CD4-positive, alpha-beta T cell (primary cell): ENCODE measurements around the gene ASXL3. TPM values are rescaled to one million over a fixed set of nuclear protein-coding genes. Genes with fewer than 3 reads are reported as not detected.

Experiments used
- ATAC-seq: fragments of 200-7000 bp; cut with Tn5 transposase; one replicate; pipeline ENCODE4 v1.10.0; 2022; ENCODE audit warnings: mild to moderate bottlenecking; ENCODE audit not compliant: poor library complexity
- CTCF ChIA-PET: fragments of 350-600 bp; sonication (Branson Sonifier 250); formaldehyde crosslinking; loops from one replicate; lab custom pipeline; 2021; ENCODE audit warnings: antibody characterized with exemption, inconsistent platforms; lab: Charles Lee
- POLR2A ChIA-PET: fragments of 350-600 bp; sonication (Branson Sonifier 250); formaldehyde crosslinking; loops from one replicate; lab custom pipeline; 2021; ENCODE audit warnings: antibody characterized with exemption, inconsistent platforms; lab: Charles Lee
- DNase-seq, 14 experiments: peaks; one replicate each; pipeline ENCODE4 v3.0.0-alpha.2; 2013 to 2020; ENCODE audit warnings: mixed read lengths in 2 of 14
- H3K27ac ChIP-seq, 2 donors: one replicate each; pipeline versions ENCODE4 v1.5.1 to v1.7.0; 2013; ENCODE audit warnings: low read length in 2 of 2, low read depth in 1 of 2, mild to moderate bottlenecking in 1 of 2
- H3K27me3 ChIP-seq, 2 experiments: 1 replicate in 1 of 2; 2 replicates in 1 of 2; pipeline versions ENCODE4 v1.6.1 to v1.7.0; 2013; ENCODE audit warnings: low read length in 2 of 2, control low read depth in 1 of 2, mild to moderate bottlenecking in 1 of 2, moderate library complexity in 1 of 2; ENCODE audit not compliant: insufficient read depth in 2 of 2, control insufficient read depth in 1 of 2
- H3K36me3 ChIP-seq: one replicate; pipeline ENCODE4 v1.6.1; 2013; ENCODE audit warnings: low read length, control low read depth; ENCODE audit not compliant: insufficient read depth
- H3K4me1 ChIP-seq: one replicate; pipeline ENCODE4 v1.6.1; 2013; ENCODE audit warnings: low read length, control low read depth; ENCODE audit not compliant: insufficient read depth
- H3K4me3 ChIP-seq: one replicate; pipeline ENCODE4 v1.5.1; 2013; ENCODE audit warnings: mild to moderate bottlenecking, low read length, moderate library complexity
- H3K9me3 ChIP-seq, 2 experiments: 1 replicate in 1 of 2; 2 replicates in 1 of 2; pipeline versions ENCODE4 v1.6.1 to v1.7.0; 2013; ENCODE audit warnings: low read length in 2 of 2, mild to moderate bottlenecking in 2 of 2, control low read depth in 1 of 2, moderate library complexity in 1 of 2; ENCODE audit not compliant: control insufficient read depth in 1 of 2, insufficient read depth in 1 of 2
- H3K27ac Mint-ChIP-seq: one replicate; pipeline ENCODE4 v1.8.0; 2020; ENCODE audit warnings: mixed read lengths
- H3K27me3 Mint-ChIP-seq: one replicate; pipeline ENCODE4 v1.8.0; 2021; ENCODE audit warnings: mixed read lengths
- H3K36me3 Mint-ChIP-seq: one replicate; pipeline ENCODE4 v1.8.0; 2021; ENCODE audit warnings: low read depth, mixed read lengths
- H3K4me1 Mint-ChIP-seq: one replicate; pipeline ENCODE4 v1.8.0; 2021; ENCODE audit warnings: low read depth, mixed read lengths
- H3K4me3 Mint-ChIP-seq: one replicate; pipeline ENCODE4 v1.8.0; 2020; ENCODE audit warnings: mild to moderate bottlenecking, mixed read lengths
- H3K9me3 Mint-ChIP-seq: one replicate; pipeline ENCODE4 v1.8.0; 2020; ENCODE audit warnings: mixed read lengths
- intact Hi-C, 2 experiments: fragments of 100-400 bp; cut with DNase I in 1 of 2; cut with micrococcal nuclease in 1 of 2; formaldehyde crosslinking; loops; one replicate each; pipeline versions ENCODE4 v1.15.1 to v1.9.0; 2023 to 2025; cut with DNase I, micrococcal nuclease
- total RNA-seq, 174 experiments: library from RNA in 2 of 174; stranded (reverse) in 2 of 174; gene quantifications; one replicate each; pipeline ENCODE4 v1.2.3 and lab custom pipeline; 2021 to 2026
- TF ChIP-seq, protein P1 (sequence below): fragments of 200-600 bp; IDR thresholded peaks from one replicate; pipeline ENCODE4 v1.8.0; 2022; ENCODE audit warnings: antibody characterized with exemption, mild to moderate bottlenecking

Gene ASXL3
- total RNA-seq, 2 experiments from 2014 or later = not detected

DNA sequence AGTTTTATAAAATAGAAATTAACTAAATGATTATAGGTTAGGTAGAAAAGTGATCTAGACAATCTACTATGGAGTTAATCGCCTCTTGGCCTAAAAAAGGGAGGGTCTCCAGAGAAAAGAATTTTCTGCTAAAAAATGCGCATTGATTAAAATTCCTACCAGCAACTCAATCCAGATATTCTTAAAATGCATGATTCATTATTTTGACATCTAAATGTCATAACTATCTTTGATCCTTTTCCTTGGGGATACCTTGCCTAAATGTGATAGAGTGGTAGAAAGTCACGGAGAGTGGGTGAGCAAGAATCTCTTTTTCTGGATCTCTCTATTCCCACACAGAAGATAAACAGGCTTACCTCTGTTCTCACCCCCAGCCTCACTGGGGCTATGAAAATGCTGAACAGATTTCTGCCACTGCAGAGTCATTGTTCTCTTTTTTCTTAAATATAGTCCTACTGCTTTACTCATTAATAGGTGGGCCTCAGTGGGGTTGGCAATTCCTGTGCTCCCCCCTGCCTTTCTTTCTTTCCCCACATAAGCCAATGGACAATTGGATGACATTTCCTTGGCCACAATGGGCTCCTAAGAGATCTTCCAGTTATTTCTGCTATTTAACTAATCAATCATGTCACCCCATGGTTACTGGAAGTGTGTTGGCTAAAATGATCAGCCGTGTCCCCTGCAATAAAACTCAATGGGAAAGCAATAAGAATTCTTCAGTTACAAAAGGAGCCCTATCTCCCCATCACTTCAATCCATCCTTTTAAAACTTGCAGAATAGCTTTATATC, 5.8 kb upstream of the ASXL3 start:
- H3K27me3 ChIP-seq = peaks cover 0 to 1% of the 10 kb centered on the region in 2 experiments
- Mint-ChIP-seq H3K4me3 (no peak overlapping the region), H3K27ac (no peak overlapping the region), H3K9me3 (peaks cover 6% of the 10 kb centered on the region), H3K4me1 (no peaks in the 10 kb centered on the region), H3K27me3 (peaks cover 16% of the 10 kb centered on the region), H3K36me3 (no peaks in the 10 kb centered on the region)
- no peaks in the 10 kb centered on the region for H3K36me3 ChIP-seq
- ATAC-seq (no peak), DNase-seq (no peak)
- no peaks in the 10 kb centered on the region for H3K4me1 ChIP-seq
- intact Hi-C loops = no loop called here
- ChIA-PET CTCF (no interaction called here), POLR2A (no interaction called here)
- TF ChIP-seq, protein P1, sequence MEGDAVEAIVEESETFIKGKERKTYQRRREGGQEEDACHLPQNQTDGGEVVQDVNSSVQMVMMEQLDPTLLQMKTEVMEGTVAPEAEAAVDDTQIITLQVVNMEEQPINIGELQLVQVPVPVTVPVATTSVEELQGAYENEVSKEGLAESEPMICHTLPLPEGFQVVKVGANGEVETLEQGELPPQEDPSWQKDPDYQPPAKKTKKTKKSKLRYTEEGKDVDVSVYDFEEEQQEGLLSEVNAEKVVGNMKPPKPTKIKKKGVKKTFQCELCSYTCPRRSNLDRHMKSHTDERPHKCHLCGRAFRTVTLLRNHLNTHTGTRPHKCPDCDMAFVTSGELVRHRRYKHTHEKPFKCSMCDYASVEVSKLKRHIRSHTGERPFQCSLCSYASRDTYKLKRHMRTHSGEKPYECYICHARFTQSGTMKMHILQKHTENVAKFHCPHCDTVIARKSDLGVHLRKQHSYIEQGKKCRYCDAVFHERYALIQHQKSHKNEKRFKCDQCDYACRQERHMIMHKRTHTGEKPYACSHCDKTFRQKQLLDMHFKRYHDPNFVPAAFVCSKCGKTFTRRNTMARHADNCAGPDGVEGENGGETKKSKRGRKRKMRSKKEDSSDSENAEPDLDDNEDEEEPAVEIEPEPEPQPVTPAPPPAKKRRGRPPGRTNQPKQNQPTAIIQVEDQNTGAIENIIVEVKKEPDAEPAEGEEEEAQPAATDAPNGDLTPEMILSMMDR = no peak
- no peak overlapping the region for H3K4me3 ChIP-seq
- peaks cover 0 to 7% of the 10 kb centered on the region in 2 experiments for H3K9me3 ChIP-seq
- no peak overlapping the region for H3K27ac ChIP-seq

DNA sequence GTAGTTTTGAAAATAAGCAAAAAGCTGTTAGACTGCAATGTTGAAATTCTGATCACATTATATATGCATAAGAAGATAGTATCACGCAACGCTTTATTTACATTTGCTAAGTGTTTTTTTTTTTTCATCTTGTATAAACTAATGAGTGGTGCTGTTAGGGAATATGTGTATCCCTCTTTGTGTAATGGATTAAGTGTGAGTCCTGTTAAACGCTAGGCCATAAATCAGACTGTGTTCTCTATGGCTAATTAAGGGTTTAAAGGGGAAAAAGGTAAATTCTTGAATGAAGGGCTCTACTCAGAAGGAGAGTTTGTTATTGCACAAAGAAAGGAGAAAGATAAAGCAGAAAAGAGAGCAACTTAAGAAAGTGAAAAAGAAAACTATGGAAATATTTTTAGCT, 4.8 kb upstream of the ASXL3 start:
- no peak overlapping the region for H3K27ac Mint-ChIP-seq
- peaks cover 21% of the 10 kb centered on the region for H3K27me3 Mint-ChIP-seq
- CTCF ChIA-PET = no interaction called here
- no peaks in the 10 kb centered on the region for H3K36me3 Mint-ChIP-seq
- TF ChIP-seq, protein P1 = no peak
- no peaks in the 10 kb centered on the region for H3K4me1 ChIP-seq
- intact Hi-C loops = no loop called here
- POLR2A ChIA-PET = no interaction called here
- H3K4me3 ChIP-seq = no peak overlapping the region
- H3K27me3 ChIP-seq = peaks cover 6 to 7% of the 10 kb centered on the region in 2 experiments
- no peak for ATAC-seq
- H3K4me1 Mint-ChIP-seq = peaks cover 5% of the 10 kb centered on the region
- H3K36me3 ChIP-seq = no peaks in the 10 kb centered on the region
- no peak overlapping the region for H3K4me3 Mint-ChIP-seq
- H3K9me3 Mint-ChIP-seq = peaks cover 6% of the 10 kb centered on the region
- peaks cover 0 to 12% of the 10 kb centered on the region in 2 experiments for H3K9me3 ChIP-seq
- H3K27ac ChIP-seq = no peak overlapping the region
- no peak for DNase-seq

DNA sequence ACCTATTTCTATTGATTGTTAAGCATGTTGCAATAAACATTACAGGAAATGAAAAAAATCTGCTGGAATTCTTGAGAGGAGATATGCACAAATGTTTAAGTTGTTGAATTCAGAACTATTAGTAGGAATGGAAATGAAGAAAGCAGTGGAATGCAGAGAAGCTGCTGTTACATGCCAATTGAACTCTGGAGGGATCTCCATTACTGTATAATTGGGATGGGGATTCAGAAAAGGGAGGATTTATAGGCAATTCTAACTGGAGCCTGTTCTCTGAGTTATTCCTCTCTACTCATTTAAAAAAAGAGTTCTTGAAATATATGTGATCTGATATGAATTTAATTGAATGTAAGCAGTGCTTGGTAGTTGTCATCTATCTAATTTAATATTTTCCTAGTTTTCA, 2.6 kb upstream of the ASXL3 start:
- Mint-ChIP-seq H3K4me1 (peaks cover 5% of the 10 kb centered on the region), H3K27me3 (peaks cover 21% of the 10 kb centered on the region), H3K4me3 (no peak overlapping the region), H3K36me3 (no peaks in the 10 kb centered on the region), H3K9me3 (peaks cover 4% of the 10 kb centered on the region), H3K27ac (no peak overlapping the region)
- TF ChIP-seq, protein P1 = no peak
- no peak for DNase-seq
- Histone ChIP-seq H3K4me3 (no peak overlapping the region), H3K4me1 (no peaks in the 10 kb centered on the region), H3K9me3 (peaks cover 0 to 14% of the 10 kb centered on the region in 2 experiments), H3K27ac (no peak overlapping the region), H3K36me3 (no peaks in the 10 kb centered on the region), H3K27me3 (peaks cover 13 to 17% of the 10 kb centered on the region in 2 experiments)
- ATAC-seq = no peak
- intact Hi-C loops = no loop called here
- ChIA-PET CTCF (no interaction called here), POLR2A (no interaction called here)
